Breast epithelium (tissue), 3 donors: ENCODE data around the gene PRAMEF11. TPM values are rescaled to one million over a fixed set of nuclear protein-coding genes. Genes with fewer than 3 reads are reported as not detected.

Experiments used
- total RNA-seq, 3 donors: library from RNA; depleted of rRNA; stranded (reverse); fragments of >200 nt; gene quantifications; one replicate each; pipeline ENCODE4 v1.1.0, GENCODE V29; 2016

The PRAMEF11 gene
- total RNA-seq, 3 donors from 2014 or later, result not detected

Other genes starting within 250 kb of the PRAMEF11 start
- 100 to 1,000 TPM; 109 to 151 (median 117) TPM for gene DHRS3, start 213.2 kb downstream of the PRAMEF11 start, total RNA-seq
- gene AADACL4, start 187.3 kb downstream of the PRAMEF11 start, total RNA-seq, result not detected
- under 1 TPM in 1 of 3 donors, not detected in 2; under 0.01 TPM for gene AADACL3, start 115.3 kb downstream of the PRAMEF11 start, total RNA-seq
- not detected for gene CFAP107, start 85.2 kb downstream of the PRAMEF11 start, total RNA-seq
- not detected for gene PRAMEF12, start 57.7 kb downstream of the PRAMEF11 start, total RNA-seq
- gene PRAMEF1, start 40.0 kb downstream of the PRAMEF11 start, total RNA-seq, result not detected
- gene HNRNPCL1, start 17.3 kb upstream of the PRAMEF11 start, total RNA-seq, result not detected
- gene PRAMEF2, start 25.7 kb upstream of the PRAMEF11 start, total RNA-seq, result not detected
- gene PRAMEF4, start 54.8 kb upstream of the PRAMEF11 start, total RNA-seq, result not detected
- not detected for gene PRAMEF10, start 66.9 kb upstream of the PRAMEF11 start, total RNA-seq
- not detected for gene PRAMEF7, start 85.2 kb upstream of the PRAMEF11 start, total RNA-seq
- not detected for gene PRAMEF6, start 116.2 kb upstream of the PRAMEF11 start, total RNA-seq
- not detected for gene PRAMEF27, start 225.2 kb upstream of the PRAMEF11 start, total RNA-seq
- not detected for gene HNRNPCL3, start 229.4 kb upstream of the PRAMEF11 start, total RNA-seq
- gene PRAMEF25, start 239.4 kb upstream of the PRAMEF11 start, total RNA-seq, result not detected